H1 (cell line): ENCODE data around the gene CITED4.

Experiments used
- ATF3 ChIP-seq: IDR thresholded peaks from 2 replicates; pipeline ENCODE4 v1.6.1; 2011; ENCODE audit warnings: low read depth, mild to moderate bottlenecking, low read length; ENCODE audit not compliant: insufficient read depth
- CHD2 ChIP-seq: IDR thresholded peaks from 2 replicates; pipeline ENCODE4 v1.6.1; 2012; ENCODE audit warnings: low read length, improper control_type of control experiment
- CREB1 ChIP-seq: IDR thresholded peaks from 2 replicates; pipeline ENCODE4 v1.6.1; 2012; ENCODE audit warnings: inconsistent platforms
- CTCF ChIP-seq, 3 experiments: IDR thresholded peaks; 1 replicate in 2 of 3; 2 replicates in 1 of 3; pipeline versions ENCODE4 v1.5.1 to v1.6.1; 2011; ENCODE audit warnings: low read length in 3 of 3, mild to moderate bottlenecking in 3 of 3, inconsistent platforms in 2 of 3, low read depth in 1 of 3, moderate library complexity in 1 of 3; ENCODE audit not compliant: insufficient read depth in 1 of 3; ENCODE audit errors: control extremely low read depth in 1 of 3
- E2F6 ChIP-seq: IDR thresholded peaks from 2 replicates; pipeline ENCODE4 v1.6.1; 2012; ENCODE audit warnings: inconsistent platforms
- FOSL1 ChIP-seq: IDR thresholded peaks from 2 replicates; pipeline ENCODE4 v1.6.1; 2011; ENCODE audit warnings: mild to moderate bottlenecking, low read depth, low read length, moderate library complexity; ENCODE audit not compliant: insufficient read depth
- GABPA ChIP-seq: IDR thresholded peaks from 2 replicates; pipeline ENCODE4 v1.6.1; 2011; ENCODE audit warnings: mild to moderate bottlenecking, low read length, moderate library complexity, borderline replicate concordance; ENCODE audit not compliant: insufficient read depth
- SP2 ChIP-seq: IDR thresholded peaks from 2 replicates; pipeline ENCODE4 v1.6.1; 2012; ENCODE audit warnings: mild to moderate bottlenecking, low read length, inconsistent platforms
- USF2 ChIP-seq: IDR thresholded peaks from 2 replicates; pipeline ENCODE4 v1.6.1; 2011; ENCODE audit warnings: low read length, improper control_type of control experiment

- no peak for TF ChIP-seq CTCF (IDR thresholded peaks at IDR 0.05; ENCODE audit: control extremely low read depth in 1 of 3, insufficient read depth in 1 of 3, low read depth in 1 of 3, low read length in 3 of 3)
- TF ChIP-seq SP2: no peak
- TF ChIP-seq E2F6: no peak
- no peak for TF ChIP-seq GABPA
- no peak for TF ChIP-seq CREB1
- no peak for TF ChIP-seq USF2
- no peak for TF ChIP-seq FOSL1
- TF ChIP-seq ATF3: no peak
- TF ChIP-seq CHD2: no peak
Observed at GRCh38 chr1:40818264-40818961, 43.8 kb downstream of the CITED4 start.
